SK-N-MC (cell line): ENCODE results near the gene HACL1.

Source experiments
- DNase-seq: peaks from one replicate; pipeline ENCODE4 v3.0.0-alpha.2; 2011; ENCODE audit warnings: low read depth, low spot score
- H3K27ac ChIP-seq: fragments of 200-600 bp; sonication (generic); 2 replicates; pipeline ENCODE4 v1.5.1; 2016; ENCODE audit warnings: mixed run types
- H3K36me3 ChIP-seq: fragments of 200-600 bp; sonication (generic); 2 replicates; pipeline ENCODE4 v1.6.1; 2017; ENCODE audit warnings: antibody characterized with exemption, low read length, mixed read lengths; ENCODE audit not compliant: insufficient read depth
- H3K4me3 ChIP-seq: fragments of 200-600 bp; sonication (generic); 2 replicates; pipeline ENCODE4 v1.5.1; 2016
- H3K9ac ChIP-seq: fragments of 200-600 bp; sonication (generic); 2 replicates; pipeline ENCODE4 v1.8.0; 2017; ENCODE audit warnings: mixed run types, mixed read lengths; ENCODE audit not compliant: insufficient read length
- H3K9me3 ChIP-seq: fragments of 200-600 bp; sonication (generic); 2 replicates; pipeline ENCODE4 v1.6.1; 2017; ENCODE audit warnings: low read depth, mild to moderate bottlenecking, antibody characterized with exemption, low read length, moderate library complexity, mixed read lengths
- EZH2 ChIP-seq: fragments of 200-600 bp; sonication (generic); IDR thresholded peaks from one replicate; pipeline ENCODE4 v1.6.1; 2017; ENCODE audit warnings: antibody characterized with exemption
- FOXP2 ChIP-seq: optimal IDR thresholded peaks from 2 replicates; pipeline ENCODE3; 2011; ENCODE audit warnings: mild to moderate bottlenecking, moderate library complexity; ENCODE audit not compliant: insufficient read depth; ENCODE audit errors: extremely low read length, control extremely low read depth
- POLR2AphosphoS5 ChIP-seq: IDR thresholded peaks from 2 replicates; pipeline ENCODE4 v1.6.1; 2012; ENCODE audit warnings: mild to moderate bottlenecking, low read depth, low read length, borderline replicate concordance

The HACL1 gene

DNA sequence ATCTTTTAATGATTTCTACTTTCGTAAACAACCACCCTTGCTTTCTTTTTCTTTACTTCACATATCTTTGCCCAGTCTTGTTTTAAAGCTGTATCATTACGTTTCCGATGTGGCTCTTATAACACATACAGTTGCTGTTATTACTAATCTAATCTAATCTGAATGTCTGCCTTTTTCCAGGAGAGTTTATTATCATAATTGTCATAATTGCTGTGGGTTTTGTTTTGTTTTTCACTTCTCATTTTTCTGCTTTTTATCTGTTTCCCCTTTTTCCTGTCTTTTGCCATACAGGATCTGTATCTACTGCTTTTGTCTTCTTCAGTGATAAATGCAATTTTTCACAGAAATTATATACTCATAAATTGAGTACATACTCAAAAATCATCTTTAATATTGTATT lies 24.9 kb downstream of the HACL1 start:
- no peak overlapping the region for H3K9ac ChIP-seq
- H3K4me3 ChIP-seq, result no peak overlapping the region
- H3K27ac ChIP-seq, result no peak overlapping the region
- TF ChIP-seq EZH2 (no peak), POLR2AphosphoS5 (no peak), FOXP2 (no peak)
- no peaks in the 10 kb centered on the region for H3K9me3 ChIP-seq
- DNase-seq, result no peak
- no peaks in the 10 kb centered on the region for H3K36me3 ChIP-seq

- no peak for DNase-seq
- Histone ChIP-seq H3K4me3 (no peak overlapping the region), H3K9me3 (no peaks in the 10 kb centered on the region), H3K27ac (no peak overlapping the region), H3K9ac (no peak overlapping the region), H3K36me3 (no peaks in the 10 kb centered on the region)
- TF ChIP-seq FOXP2, result no peak
- TF ChIP-seq EZH2, result no peak
- no peak for TF ChIP-seq POLR2AphosphoS5
Observed at GRCh38 chr3:15575446-15575845, 25.9 kb downstream of the HACL1 start.

- Histone ChIP-seq H3K9me3 (no peaks in the 10 kb centered on the region), H3K27ac (no peak overlapping the region), H3K36me3 (no peaks in the 10 kb centered on the region; the same call in 1 of the 2 replicates), H3K4me3 (no peak overlapping the region), H3K9ac (no peak overlapping the region)
- DNase-seq, result no peak
- TF ChIP-seq POLR2AphosphoS5 (no peak), FOXP2 (no peak), EZH2 (no peak)
Observed at GRCh38 chr3:15572138-15572537, 29.2 kb downstream of the HACL1 start.

DNA sequence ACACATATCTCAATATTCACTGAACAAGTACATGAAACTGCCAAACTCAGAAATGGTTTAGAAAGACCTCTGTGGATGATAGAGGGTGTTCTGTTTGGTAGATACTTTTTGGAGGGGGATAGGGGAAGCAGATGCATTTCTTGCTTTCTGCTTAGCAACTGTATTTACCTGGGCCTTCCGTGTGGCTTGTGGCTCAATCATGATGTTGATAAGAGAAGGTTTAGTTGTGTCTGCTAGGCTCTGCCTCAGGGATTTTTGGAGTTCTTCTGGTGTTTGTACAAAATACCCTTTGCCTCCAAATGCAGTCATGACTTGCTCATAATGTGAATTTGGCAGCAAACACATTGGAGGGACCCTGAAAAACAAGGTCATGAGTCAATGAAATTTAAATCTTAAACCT lies 38.2 kb downstream of the HACL1 start:
- Histone ChIP-seq H3K27ac (no peak overlapping the region), H3K9ac (no peak overlapping the region), H3K4me3 (no peak overlapping the region), H3K9me3 (no peaks in the 10 kb centered on the region), H3K36me3 (peaks cover 4% of the 10 kb centered on the region; the same call in 1 of the 2 replicates)
- no peak for DNase-seq
- TF ChIP-seq FOXP2 (no peak), EZH2 (no peak), POLR2AphosphoS5 (no peak)

DNA sequence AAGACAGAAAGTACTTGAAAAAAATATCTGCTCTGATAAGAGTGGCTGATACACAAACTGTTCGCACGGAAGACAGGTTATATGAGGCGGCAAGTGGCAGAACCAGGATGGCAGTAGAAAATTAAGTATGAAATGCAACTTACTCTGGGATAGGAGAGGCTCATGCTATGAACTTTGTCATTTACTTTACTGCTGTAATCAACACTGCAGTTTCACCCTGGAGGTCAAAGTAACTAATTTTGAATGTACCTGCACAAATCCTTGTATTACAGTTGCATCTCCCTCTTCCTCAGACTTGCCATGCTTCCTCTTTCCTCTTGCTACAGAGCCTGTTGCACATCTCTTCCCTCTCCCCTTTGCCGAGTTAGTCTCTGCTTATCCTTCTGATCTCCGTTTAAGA lies 38.8 kb downstream of the HACL1 start:
- no peaks in the 10 kb centered on the region for H3K9me3 ChIP-seq
- H3K36me3 ChIP-seq, result peaks cover 4% of the 10 kb centered on the region; the same call in 1 of the 2 replicates
- no peak for DNase-seq
- H3K27ac ChIP-seq, result no peak overlapping the region
- H3K4me3 ChIP-seq, result no peak overlapping the region
- TF ChIP-seq POLR2AphosphoS5 (no peak), FOXP2 (no peak), EZH2 (no peak)
- no peak overlapping the region for H3K9ac ChIP-seq

GRCh38 chr3:15558581-15558980 lies 42.8 kb downstream of the HACL1 start:
- no peak for DNase-seq
- Histone ChIP-seq H3K36me3 (peaks cover 4% of the 10 kb centered on the region; the same call in 1 of the 2 replicates), H3K27ac (no peak overlapping the region), H3K4me3 (no peak overlapping the region), H3K9me3 (no peaks in the 10 kb centered on the region), H3K9ac (no peak overlapping the region)
- TF ChIP-seq FOXP2 (no peak), POLR2AphosphoS5 (no peak), EZH2 (no peak)

GRCh38 chr3:15557511-15557946 lies 43.8 kb downstream of the HACL1 start:
- no peak for TF ChIP-seq POLR2AphosphoS5
- TF ChIP-seq EZH2, result no peak
- TF ChIP-seq FOXP2, result no peak
- H3K27ac ChIP-seq, result no peak overlapping the region
- no peaks in the 10 kb centered on the region for H3K36me3 ChIP-seq
- no peak overlapping the region for H3K4me3 ChIP-seq
- DNase-seq, result peak; percentile 10
- H3K9ac ChIP-seq, result no peak overlapping the region
- no peaks in the 10 kb centered on the region for H3K9me3 ChIP-seq

- no peak overlapping the region for H3K4me3 ChIP-seq
- TF ChIP-seq POLR2AphosphoS5 (no peak), FOXP2 (no peak), EZH2 (no peak)
- no peak overlapping the region for H3K27ac ChIP-seq
- H3K9ac ChIP-seq, result no peak overlapping the region
- H3K9me3 ChIP-seq, result no peaks in the 10 kb centered on the region
- DNase-seq, result no peak
- no peaks in the 10 kb centered on the region for H3K36me3 ChIP-seq
Observed at GRCh38 chr3:15556512-15556911, 44.9 kb downstream of the HACL1 start.

DNA sequence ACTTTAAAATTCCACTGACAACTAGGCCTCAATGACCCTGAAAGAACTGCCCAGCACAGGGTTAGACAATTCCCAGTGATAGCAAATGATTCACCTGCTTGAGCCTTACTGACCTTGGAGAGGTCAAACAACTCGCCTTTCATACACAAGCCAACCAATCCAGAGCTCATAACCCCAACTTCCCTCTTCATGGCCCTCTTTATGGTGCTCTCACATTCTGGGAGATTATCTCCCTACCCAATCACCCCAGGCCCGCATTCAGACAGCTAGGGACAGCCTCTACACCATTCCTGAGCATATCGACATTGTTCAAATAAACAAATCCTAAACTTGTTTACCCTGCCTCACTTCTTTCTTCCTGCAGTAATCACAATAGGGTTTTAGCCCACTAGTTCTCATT lies 47.6 kb downstream of the HACL1 start:
- Histone ChIP-seq H3K27ac (no peak overlapping the region), H3K36me3 (no peaks in the 10 kb centered on the region)
- no peak for DNase-seq

More for the DNA sequence above, 47.6 kb downstream of the HACL1 start:
- H3K9ac ChIP-seq, result no peak overlapping the region
- TF ChIP-seq FOXP2 (no peak), POLR2AphosphoS5 (no peak), EZH2 (no peak)
- H3K9me3 ChIP-seq, result no peaks in the 10 kb centered on the region
- H3K4me3 ChIP-seq, result no peak overlapping the region
